Activated CD8-positive, alpha-beta memory T cell treated with anti-CD3 and anti-CD28 coated beads for 1 hour (primary cell): ENCODE data around the gene BCL7A.

ENCODE experiments used
- DNase-seq, 2 donors: peaks; one replicate each; pipeline ENCODE4 v3.0.0-alpha.2; 2020; ENCODE audit warnings: low read depth in 1 of 2; ENCODE audit errors: extremely low read depth in 1 of 2

Gene BCL7A

GRCh38 chr12:121996945-121997612 lies 24.6 kb upstream of the BCL7A start:
- DNase-seq: no peak

- DNase-seq: no peak
Observed at GRCh38 chr12:122001466-122002209, 20.0 kb upstream of the BCL7A start.

GRCh38 chr12:122003651-122004611 lies 17.8 kb upstream of the BCL7A start:
- no peak for DNase-seq

- no peak for DNase-seq
Observed at GRCh38 chr12:122004633-122005071, 17.0 kb upstream of the BCL7A start.

GRCh38 chr12:122005252-122005776 lies 16.4 kb upstream of the BCL7A start:
- no peak for DNase-seq

GRCh38 chr12:122006186-122006926 lies 15.3 kb upstream of the BCL7A start:
- DNase-seq: no peak

GRCh38 chr12:122009741-122010140 lies 11.9 kb upstream of the BCL7A start:
- DNase-seq: no peak

- no peak for DNase-seq
Observed at GRCh38 chr12:122012184-122012583, 9.5 kb upstream of the BCL7A start.

GRCh38 chr12:122013136-122013535 lies 8.5 kb upstream of the BCL7A start:
- no peak for DNase-seq

GRCh38 chr12:122013791-122014590 lies 7.7 kb upstream of the BCL7A start:
- DNase-seq: no peak

- no peak for DNase-seq
Observed at GRCh38 chr12:122014781-122015180, 6.9 kb upstream of the BCL7A start.

GRCh38 chr12:122018457-122018856 lies 3.2 kb upstream of the BCL7A start:
- DNase-seq: no peak

GRCh38 chr12:122018937-122019336 lies 2.7 kb upstream of the BCL7A start:
- DNase-seq: no peak

GRCh38 chr12:122020795-122021192 lies 890 bp upstream of the BCL7A start:
- DNase-seq: no peak

- DNase-seq: no peak
Observed at GRCh38 chr12:122021193-122021821, 377 bp upstream of the BCL7A start.

- DNase-seq: no peak
Observed at GRCh38 chr12:122022393-122023338, 982 bp downstream of the BCL7A start.

GRCh38 chr12:122023339-122024131 lies 1.9 kb downstream of the BCL7A start:
- no peak for DNase-seq
